Amniotic epithelial cell (primary cell): ENCODE results near the gene KDM5B.
"Not testable (repeated sequence)": the region's sequence is repeated elsewhere in the genome, so short reads cannot be mapped to it uniquely, and the experiment has no call there.

Experiments
- DNase-seq: peaks from one replicate; pipeline ENCODE4 v3.0.0-alpha.2; 2010; ENCODE audit warnings: low read depth

KDM5B gene

DNA sequence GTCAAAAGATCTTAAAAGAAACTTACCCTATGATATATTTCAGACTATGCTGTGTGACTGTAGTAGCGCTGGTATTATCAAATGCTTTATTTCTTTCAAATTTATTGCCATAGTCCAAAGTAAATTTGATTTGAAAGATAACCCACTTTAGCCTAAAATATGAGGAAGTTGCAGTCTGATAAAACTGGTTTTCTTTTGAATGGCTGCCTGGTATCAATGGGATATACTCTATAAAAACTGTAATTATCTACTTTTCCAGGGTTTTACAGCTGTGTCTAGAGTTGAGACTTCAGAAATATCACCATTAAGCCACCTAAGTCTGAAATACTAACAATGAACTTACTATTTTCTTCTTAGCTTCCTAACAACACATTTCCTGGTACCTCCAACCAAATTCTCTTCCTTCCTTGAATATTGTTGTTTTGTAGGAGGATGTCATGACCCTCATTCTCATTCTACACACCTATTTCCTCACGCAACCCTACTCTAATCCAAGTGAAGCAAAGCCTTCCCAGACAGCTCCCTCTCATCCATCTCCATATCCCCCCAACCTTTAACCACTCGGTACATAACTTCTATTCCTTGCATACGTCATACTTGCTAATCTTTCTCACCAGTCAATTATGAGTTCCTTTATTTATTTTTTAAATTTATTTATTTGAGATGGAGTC lies 17.0 kb downstream of the KDM5B start:
- DNase-seq = no peak

DNA sequence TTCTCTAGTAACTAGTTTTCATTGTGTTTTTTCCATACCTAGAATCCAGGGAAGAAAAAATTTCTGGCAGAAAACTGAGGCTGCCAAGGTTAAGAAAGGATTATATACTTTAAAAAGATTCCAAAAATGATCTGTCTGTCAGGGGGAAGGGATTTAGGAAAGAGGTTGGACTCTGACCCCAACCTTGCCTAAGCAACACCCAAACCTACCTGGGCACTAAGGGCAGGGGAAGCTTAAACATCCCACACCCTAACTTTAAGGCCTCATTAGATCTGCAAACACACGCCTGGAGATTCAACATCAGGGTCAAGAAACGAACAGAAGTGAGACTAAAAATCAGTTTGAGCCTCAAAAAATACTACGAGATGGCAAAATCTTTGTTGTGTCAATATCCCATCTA lies 19.4 kb downstream of the KDM5B start:
- no peak for DNase-seq

DNA sequence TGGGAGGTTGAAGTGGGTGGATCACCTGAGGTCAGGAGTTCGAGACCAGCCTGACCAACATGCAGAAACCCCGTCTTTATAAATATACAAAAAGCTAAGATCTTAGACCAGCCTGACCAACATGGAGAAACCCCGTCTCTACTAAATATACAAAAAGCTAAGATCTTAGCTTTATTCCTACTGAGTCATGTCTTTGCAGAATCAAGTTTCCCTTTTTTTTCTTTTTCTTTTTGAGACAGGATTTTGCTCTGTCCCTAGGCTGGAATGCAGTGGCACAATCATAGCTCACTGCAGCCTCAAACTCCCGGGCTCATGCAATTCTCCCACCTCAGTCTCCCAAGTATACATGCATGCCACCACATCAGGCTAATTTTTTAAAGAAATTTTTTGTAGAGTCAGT lies 21.4 kb downstream of the KDM5B start:
- DNase-seq = no peak

DNA sequence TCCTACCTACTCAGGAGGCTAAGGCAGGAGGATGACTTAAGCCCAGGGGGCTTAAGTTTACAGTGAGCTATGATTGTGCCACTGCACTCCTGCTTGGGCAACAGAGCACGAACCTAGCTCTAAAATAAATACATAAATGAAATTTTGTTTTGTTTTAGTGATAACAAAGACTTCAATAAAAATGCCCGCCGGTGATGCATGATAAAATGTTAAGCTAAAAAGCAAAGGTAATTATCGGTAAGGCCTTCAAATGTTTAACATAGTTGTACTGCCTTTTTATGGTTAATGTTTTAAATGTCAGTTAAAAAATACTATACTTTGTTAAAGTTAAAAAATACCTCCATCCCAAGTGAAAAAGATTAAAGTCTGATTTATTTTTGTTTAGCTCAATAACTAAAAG lies 27.0 kb downstream of the KDM5B start:
- no peak for DNase-seq

DNA sequence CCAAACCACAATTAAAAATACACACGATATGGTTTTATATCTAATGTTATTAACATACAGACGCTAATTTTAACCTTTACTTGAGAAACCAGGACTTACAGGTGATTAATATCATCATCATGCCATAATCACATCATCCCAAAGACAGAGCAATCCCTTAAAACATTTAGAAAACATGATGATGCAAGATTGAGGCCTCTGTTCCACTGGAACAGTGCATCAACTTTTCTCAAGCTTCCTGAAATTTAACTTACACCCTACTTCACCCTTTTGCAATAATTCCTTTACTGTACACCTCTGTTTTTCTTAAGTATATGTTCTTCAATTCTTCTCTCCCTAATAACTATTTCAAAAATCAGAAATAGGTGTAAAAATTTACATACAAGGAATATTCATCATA lies 38.1 kb downstream of the KDM5B start:
- DNase-seq = no peak

DNA sequence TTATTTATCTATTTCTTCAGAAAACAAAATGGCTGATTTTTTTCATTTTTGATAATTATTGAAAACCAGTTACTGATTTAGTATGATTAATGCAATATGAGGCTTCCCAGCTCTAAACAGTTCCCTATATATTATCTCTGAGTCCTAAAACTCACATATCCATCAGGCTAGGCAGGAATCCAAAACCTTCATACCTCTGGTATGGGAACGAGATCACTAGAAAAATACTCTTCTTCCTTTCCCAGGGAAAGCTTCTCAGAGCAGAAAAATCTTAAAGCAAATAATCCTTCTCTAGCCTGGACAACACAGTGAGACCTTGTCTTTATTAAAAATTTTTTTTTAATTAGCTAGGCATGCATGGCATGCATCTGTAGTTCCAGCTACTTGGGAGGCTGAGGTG lies 42.5 kb downstream of the KDM5B start:
- no peak for DNase-seq

DNA sequence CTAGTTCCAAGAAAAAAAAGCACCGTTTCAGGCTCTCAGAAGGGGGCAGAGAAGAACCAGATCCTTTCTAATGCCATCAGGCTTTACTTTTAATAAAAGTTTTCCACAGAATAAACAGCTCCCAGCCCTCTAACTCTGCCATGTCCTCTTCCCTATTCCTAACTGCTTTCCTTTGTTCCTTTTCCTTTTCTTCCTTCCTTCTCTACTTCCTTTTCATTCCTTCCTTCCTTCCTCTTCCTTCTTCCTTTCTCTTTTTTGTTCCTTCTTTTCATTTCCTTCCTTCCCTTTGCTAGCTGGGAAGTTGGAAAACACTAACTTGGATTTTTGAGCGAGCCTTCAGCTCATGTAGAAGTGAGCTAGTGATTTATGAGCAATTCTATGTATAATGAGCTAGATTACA lies 46.2 kb downstream of the KDM5B start:
- no peak for DNase-seq

DNA sequence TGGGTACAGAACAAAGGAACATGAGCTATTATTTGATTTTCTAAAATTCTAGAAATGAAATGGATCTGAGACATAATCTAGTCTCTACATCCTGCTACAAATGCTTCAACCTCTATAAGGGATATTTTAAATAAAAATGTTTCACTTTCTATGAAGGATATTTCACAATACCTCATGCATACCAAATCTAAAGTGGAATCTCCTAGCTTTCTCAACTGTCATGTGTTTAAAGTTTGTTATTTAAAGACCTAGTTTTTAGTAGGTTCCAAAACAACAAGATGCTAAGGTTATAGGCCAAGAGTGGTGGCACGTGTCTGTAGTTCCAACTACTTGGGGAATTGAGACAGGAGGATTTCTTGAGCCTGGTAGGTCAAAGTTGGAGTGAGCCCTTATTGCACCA lies 47.6 kb downstream of the KDM5B start:
- DNase-seq = peak; percentile 15

DNA sequence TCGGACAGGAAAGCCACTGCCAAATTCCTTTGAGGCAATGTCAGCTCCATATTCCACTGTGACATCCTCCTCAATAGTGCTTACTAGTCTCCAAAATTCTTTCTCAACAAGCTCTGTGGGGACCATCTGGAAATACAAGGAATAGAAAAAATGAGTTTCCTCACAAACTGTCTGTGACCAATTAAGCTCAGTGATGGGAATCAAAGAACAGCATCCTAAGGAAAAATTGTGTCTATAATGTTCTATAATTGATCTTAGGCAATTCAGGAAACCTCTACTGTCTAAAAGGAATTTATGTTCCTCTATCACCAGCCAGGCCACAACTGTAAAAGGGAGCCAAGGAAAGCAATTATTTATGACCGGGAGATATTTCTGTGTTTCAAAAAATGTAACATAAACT lies 51.8 kb downstream of the KDM5B start:
- no peak for DNase-seq

DNA sequence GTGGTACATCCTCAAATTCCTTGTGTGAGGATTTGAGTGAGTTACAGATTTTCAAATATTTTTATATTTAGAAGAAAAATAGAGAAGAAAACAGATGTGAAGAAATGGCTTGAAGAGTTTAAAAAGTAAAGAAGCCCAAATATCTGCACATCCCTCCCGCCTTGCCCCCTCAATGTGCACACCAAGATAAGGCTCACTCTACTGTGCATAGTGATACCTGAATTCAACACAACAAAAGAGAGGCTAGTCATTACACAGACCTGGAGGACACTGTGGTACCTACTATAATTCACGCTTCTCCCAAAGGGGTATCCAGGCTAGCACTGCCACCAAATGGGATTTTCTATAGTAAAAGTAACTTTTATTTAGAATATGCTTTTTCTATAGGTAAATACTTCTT lies 53.9 kb downstream of the KDM5B start:
- DNase-seq = no peak

DNA sequence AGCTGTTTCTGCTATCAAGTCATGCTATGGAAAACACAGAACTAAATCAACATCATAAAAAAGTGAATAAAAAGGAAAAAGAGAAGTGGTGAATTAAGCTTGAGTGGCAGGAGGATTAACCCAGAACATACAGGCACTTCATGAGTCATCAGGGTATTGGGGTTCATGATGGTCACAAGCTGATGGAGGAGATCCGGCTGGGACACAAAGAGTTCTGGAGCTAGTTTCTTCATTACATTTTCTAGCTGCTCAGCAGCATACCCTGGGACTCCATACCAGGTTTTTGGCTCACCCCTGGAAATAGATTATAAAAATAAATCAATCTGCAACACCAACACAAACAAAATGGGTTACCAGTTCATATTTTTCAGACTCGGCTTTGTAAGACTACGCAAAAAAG lies 55.4 kb downstream of the KDM5B start:
- peak; percentile 20 for DNase-seq

DNA sequence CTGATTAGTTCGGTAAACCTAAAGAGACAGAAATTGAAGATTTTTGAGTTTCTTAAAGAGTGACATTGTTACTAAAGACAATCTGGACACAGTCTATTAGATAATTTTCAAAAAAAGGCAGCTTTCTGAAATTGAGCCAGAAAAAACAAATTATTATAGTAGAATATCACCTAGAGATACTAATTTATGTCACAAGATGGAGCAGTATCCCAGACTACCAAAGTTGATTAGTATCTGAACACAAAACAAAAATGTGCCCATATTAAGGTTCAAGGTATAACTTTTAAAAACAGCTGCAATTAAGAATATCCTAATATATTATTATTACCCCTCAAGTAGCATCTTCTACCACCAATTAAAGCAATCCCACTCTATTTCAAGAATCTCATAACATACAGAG lies 57.5 kb downstream of the KDM5B start:
- no peak for DNase-seq

DNA sequence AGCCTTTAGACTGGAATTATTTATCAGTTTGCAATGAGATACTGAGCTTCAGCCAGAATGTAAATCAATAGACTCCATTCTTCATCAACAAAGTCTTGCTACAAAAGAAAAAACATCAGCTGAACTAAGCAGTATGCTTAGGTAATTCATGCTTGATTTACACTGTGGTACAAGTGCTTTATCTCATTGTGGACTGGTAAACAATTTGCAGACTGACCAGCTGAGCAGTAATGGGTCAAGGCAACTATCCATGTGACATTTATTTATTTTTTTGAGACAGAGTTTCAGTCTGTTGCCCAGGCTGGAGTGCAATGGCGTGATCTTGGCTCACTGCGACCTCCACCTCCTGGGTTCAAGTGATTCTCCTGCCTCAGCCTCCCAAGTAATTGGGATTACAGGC lies 58.2 kb downstream of the KDM5B start:
- peak; percentile 10 for DNase-seq

DNA sequence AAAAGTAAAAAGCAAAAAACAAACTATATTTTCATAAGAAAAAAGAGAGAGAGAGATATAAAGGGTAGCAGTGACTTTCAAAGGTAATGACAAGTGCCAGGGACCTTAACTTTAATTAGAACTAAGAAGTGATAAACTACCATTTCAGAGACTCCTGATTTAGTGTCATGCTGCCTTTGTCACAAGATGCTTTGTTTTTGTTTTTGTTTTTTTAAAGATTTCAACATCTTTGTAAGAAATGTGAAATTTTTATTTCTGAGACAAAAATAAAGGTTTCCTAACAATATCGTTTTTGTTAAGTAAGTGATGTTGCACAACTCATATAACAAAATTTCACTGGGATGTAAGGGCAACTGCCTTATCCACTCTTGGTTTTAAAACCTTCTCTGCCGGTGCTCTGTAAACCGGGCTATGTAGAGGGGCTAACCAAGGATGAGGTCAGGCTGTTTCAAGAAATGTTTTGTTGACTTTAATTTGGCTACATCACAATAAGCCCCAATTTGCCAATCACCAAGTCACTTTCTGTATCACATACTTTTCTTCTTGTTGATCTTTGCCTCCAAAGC lies 62.8 kb downstream of the KDM5B start:
- DNase-seq = peak; percentile 3

DNA sequence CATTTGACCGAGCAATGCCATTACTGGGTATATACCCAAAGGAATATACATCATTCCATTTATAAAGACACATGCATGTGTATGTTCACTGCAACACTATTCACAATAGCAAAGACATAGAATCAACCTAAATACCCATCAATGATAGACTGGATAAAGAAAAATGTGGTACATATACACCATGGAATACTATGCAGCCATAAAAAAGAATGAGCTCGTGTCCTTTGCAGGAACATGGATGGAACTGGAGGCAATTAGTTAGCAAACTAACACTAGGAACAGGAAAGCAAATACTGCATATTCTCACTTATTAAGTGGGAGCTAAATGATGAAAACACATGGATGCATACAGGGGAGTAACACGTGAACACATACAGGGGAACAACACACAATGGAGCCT lies 63.5 kb downstream of the KDM5B start:
- DNase-seq = not testable (repeated sequence)

DNA sequence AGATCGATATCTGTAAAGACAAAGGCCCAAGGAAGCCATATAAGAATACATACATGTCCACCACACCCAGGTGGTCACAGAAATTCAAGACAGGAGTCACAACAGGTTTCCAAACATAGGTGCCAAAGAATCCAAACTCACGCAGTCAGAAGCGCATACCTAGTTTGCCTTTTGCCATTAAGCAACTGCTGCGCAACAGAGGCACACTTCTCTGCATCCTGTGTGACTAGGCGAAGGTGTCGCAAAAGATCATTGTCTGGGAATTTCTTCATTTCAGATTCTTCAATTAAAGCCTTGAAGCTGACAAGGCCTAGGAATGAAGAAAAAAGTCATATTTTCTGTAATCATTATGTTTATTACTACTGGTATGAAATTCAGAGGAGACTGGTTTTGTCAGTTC lies 65.7 kb downstream of the KDM5B start:
- DNase-seq = no peak

DNA sequence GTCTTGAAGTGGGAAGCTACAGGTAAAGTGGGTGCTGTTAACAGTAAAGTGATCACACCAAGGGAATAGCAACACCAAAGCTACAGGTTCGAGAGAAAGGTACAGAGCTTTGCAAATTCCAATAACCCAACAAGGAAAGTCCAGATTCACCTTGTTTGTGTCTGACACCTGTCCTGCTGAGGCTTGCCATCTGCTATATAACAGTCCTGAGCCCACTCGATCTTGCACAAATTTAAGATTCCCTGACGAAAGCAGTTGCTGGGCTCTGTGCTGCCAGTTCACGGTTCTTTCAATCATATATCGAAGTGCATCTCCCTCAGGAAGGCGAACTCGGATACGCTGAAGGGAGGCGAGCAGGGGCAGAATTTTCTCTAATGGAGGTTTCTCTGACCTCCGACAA lies 75.0 kb downstream of the KDM5B start:
- DNase-seq = no peak

DNA sequence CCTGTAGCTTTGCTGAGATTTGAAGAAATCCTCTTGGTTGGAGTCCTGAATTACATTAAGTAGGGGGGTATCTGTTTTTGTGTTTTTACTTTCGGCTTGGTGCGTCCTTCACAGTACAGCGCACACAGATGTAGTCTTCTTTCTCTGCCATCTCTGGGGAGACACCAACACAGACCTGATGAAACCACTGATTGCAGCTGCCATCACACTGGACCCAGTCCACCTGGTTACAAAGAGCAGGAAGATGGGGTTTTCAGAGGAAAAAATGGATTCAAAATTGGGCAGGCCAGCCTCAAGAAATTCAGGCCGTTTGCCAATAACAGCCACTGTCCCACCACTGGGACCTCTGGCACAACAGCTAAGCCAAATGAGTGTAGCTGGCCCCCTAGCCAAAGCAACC lies 79.3 kb downstream of the KDM5B start:
- DNase-seq = no peak

DNA sequence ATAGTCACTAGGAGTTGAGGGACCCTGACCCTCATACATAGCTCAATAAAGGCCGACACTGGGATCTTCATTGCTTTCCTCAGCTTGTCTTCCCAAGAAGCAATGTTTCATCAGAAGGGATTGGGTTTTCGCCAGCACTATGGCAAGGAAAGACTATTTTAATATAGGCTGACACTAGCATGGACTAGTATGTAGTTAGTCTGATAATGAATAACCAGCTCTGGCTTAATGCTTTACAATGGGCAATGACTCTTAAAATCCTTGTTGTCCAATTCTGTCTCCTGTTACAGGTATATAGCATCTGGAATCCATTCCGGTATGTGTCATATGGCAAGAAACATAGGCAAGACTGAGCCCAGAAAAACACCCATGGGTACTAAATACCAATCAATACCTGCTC lies 82.7 kb downstream of the KDM5B start:
- DNase-seq = no peak

DNA sequence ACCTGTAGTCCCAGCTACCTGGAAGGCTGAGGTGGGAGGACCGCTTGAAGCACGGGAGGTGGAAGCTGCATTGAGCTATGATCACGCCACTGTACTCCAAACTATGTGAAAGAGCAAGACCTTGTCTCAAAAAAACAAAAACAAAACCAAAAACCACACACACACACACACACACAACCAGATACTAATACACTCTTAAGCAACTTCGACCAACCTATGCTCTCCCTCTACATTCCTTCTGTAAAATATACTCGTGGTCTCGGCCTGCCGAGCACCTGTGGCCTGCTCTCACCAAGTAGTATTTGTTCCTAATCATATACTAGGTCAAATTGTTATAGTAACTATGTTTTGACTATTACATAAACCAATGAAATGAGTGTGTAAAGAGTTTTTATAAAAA lies 84.5 kb downstream of the KDM5B start:
- peak; percentile 10 for DNase-seq

DNA sequence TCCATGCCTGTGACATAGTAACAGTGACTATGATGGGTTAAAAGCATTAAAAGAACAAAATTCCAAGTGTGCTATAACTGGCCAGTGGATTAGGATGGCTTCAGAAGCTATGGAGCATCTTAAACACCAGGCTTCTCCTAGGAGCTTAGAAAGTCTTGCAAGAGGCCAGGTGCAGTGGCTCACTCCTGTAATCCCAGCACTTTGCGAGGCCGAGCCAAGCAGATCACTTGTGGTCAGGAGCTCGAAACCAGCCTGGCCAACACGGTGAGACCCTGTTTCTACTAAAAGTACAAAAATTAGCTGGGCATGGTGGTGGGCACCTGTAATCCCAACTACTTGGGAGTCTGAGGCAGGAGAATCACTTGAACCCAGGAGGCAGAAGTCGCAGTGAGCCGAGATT lies 85.2 kb downstream of the KDM5B start:
- DNase-seq = peak; percentile 3

DNA sequence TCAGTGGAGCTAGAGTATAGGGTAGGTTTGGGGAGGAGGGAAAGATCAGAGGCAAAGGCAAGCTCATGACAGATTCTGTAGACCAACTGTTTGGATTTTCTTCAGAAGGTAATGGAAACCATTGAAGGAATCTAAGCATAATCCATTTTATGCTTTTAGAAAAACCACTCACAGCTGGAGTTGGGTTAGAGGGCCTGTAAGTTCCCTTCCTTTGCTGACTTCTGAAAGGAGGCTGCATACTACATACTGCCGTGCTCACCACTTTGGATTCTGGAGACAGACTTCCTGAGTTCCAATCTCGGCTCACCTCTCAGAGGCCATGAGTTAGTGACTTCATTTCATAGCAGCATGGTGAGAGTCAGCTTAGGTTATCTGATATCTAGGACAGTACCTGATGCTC lies 91.6 kb downstream of the KDM5B start:
- no peak for DNase-seq

DNA sequence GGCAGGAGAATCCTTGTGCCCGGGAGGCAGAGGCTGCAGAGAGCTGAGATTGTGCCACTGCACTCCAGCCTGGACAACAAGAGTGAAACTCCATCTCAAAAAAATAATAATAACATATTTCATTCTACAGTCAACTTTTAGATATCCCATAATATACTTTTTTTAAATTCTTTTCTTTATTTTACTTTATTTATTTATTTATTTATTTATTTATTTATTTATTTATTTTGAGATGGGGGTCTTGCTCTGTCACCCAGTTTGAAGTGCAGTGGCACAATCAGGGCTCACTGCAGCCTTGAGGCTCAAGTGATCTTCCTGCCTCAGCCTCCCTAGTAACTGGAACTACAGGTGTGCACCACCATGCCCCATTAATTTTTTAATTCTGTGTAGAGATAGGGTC lies 94.0 kb downstream of the KDM5B start:
- not testable (repeated sequence) for DNase-seq

DNA sequence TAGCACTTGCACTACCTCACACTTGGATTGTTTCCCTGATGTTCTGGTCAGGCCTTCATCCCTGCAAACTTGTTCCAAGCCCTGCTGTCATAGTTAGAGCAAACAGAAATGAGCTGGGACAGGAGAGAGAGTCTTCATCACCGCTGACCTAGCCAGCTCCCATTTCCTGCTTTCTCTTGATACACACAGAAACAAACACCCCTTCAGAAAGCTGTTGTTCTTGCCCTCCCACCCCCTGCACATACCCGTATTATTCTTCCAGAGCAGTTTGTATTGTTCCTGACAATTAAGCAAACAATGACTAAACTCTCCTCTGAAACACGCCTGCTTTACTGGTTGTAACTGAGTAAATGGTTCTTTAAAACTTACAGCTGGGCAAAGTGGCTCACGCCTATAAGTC lies 95.1 kb downstream of the KDM5B start:
- DNase-seq = no peak
